Neural cell (in vitro differentiated cells): ENCODE measurements around the gene HIF1A. TPM values are rescaled to one million over a fixed set of nuclear protein-coding genes. Genes with fewer than 3 reads are reported as not detected.

ENCODE experiments used
- H2AFZ ChIP-seq: fragments of 200-600, 300-800 bp; sonication (generic), shearing (Covaris generic); 2 replicates; pipeline ENCODE4 v1.6.0; 2014; ENCODE audit warnings: low read depth, mild to moderate bottlenecking, antibody characterized with exemption, low read length, moderate library complexity
- H3F3A ChIP-seq: fragments of 200-600 bp; shearing (Covaris generic); 2 replicates; pipeline ENCODE4 v1.6.1; 2016; ENCODE audit warnings: mild to moderate bottlenecking, moderate library complexity, mixed read lengths, antibody characterized with exemption, low read length; ENCODE audit not compliant: insufficient read depth, poor library complexity, severe bottlenecking
- H3K27ac ChIP-seq: fragments of 200-600, 300-800 bp; sonication (generic), shearing (Covaris generic); 2 replicates; pipeline ENCODE4 v1.5.1; 2014; ENCODE audit warnings: mild to moderate bottlenecking, low read length, moderate library complexity
- H3K27me3 ChIP-seq: fragments of 300-800, 200-600 bp; sonication (generic), shearing (Covaris generic); 2 replicates; pipeline ENCODE4 v1.6.0; 2014; ENCODE audit warnings: mild to moderate bottlenecking, low read depth, low read length, moderate library complexity; ENCODE audit not compliant: insufficient read depth
- H3K36me3 ChIP-seq: fragments of 300-800, 200-600 bp; sonication (generic), shearing (Covaris generic); 2 replicates; pipeline ENCODE4 v1.5.1; 2014; ENCODE audit warnings: mild to moderate bottlenecking, antibody characterized with exemption, low read length, moderate library complexity; ENCODE audit not compliant: insufficient read depth
- H3K4me2 ChIP-seq: fragments of 300-800, 200-600 bp; sonication (generic), shearing (Covaris generic); 2 replicates; pipeline ENCODE4 v1.6.0; 2014; ENCODE audit warnings: mild to moderate bottlenecking, low read length
- H3K4me3 ChIP-seq: fragments of 300-800, 200-600 bp; sonication (generic), shearing (Covaris generic); 2 replicates; pipeline ENCODE4 v1.5.1; 2014; ENCODE audit warnings: mild to moderate bottlenecking, low read length, moderate library complexity
- H3K79me2 ChIP-seq: fragments of 200-600 bp; shearing (Covaris generic); replicated peaks from 2 replicates; pipeline ENCODE4 v1.6.0; 2014; ENCODE audit warnings: mild to moderate bottlenecking, low read length, moderate library complexity; ENCODE audit not compliant: insufficient read depth
- H3K9ac ChIP-seq: fragments of 300-800, 200-600 bp; sonication (generic), shearing (Covaris generic); 2 replicates; pipeline ENCODE4 v1.6.1; 2016; ENCODE audit warnings: mild to moderate bottlenecking, low read length, mixed read lengths
- H3K9me2 ChIP-seq: fragments of 200-600 bp; shearing (Covaris generic); 2 replicates; pipeline ENCODE4 v1.6.1; 2016; ENCODE audit warnings: mild to moderate bottlenecking, low read length, mixed read lengths; ENCODE audit not compliant: insufficient read depth
- H3K9me3 ChIP-seq: fragments of 200-600, 300-800 bp; sonication (generic), shearing (Covaris generic); 2 replicates; pipeline ENCODE4 v1.6.1; 2016; ENCODE audit warnings: mild to moderate bottlenecking, mixed run types, low read length, moderate library complexity, mixed read lengths
- H4K20me1 ChIP-seq: fragments of 200-600 bp; shearing (Covaris generic); 2 replicates; pipeline ENCODE4 v1.6.1; 2016; ENCODE audit warnings: mild to moderate bottlenecking, mixed run types; ENCODE audit not compliant: insufficient read depth
- EP300 ChIP-seq: fragments of 450-650 bp; conservative IDR thresholded peaks from 2 replicates; pipeline ENCODE4 v1.6.1; 2014; ENCODE audit warnings: antibody characterized with exemption, mild to moderate bottlenecking, moderate library complexity; ENCODE audit not compliant: poor library complexity, severe bottlenecking
- EZH2 ChIP-seq: fragments of 200-600, 300-800 bp; shearing (Covaris generic), sonication (generic); IDR thresholded peaks from 2 replicates; pipeline ENCODE4 v1.6.1; 2014; ENCODE audit warnings: antibody characterized with exemption, low read length, borderline replicate concordance, mild to moderate bottlenecking; ENCODE audit not compliant: insufficient read depth, poor library complexity, severe bottlenecking
- MXI1 ChIP-seq: fragments of 450-650 bp; conservative IDR thresholded peaks from 2 replicates; pipeline ENCODE4 v1.6.1; 2014; ENCODE audit warnings: antibody characterized with exemption, mild to moderate bottlenecking; ENCODE audit not compliant: poor library complexity, severe bottlenecking
- POLR2AphosphoS5 ChIP-seq: IDR thresholded peaks from 2 replicates; pipeline ENCODE4 v1.6.1; 2012
- RAD21 ChIP-seq: fragments of 450-650 bp; conservative IDR thresholded peaks from 2 replicates; pipeline ENCODE4 v1.6.1; 2014; ENCODE audit warnings: antibody characterized with exemption, mild to moderate bottlenecking, moderate library complexity
- REST ChIP-seq: IDR thresholded peaks from 2 replicates; pipeline ENCODE4 v1.6.1; 2012; ENCODE audit warnings: borderline replicate concordance
- SMC3 ChIP-seq: fragments of 450-650 bp; conservative IDR thresholded peaks from 2 replicates; pipeline ENCODE4 v1.6.1; 2014; ENCODE audit warnings: antibody characterized with exemption, mild to moderate bottlenecking, moderate library complexity; ENCODE audit not compliant: poor library complexity
- TAF1 ChIP-seq: IDR thresholded peaks from 2 replicates; pipeline ENCODE4 v1.6.1; 2012; ENCODE audit warnings: low read depth
- polyA plus RNA-seq: library from polyadenylated mRNA; depleted of rRNA; stranded (reverse); fragments of >200 nt; gene quantifications from 2 replicates; pipeline ENCODE4 v1.2.3, GENCODE V29; 2014
- TF ChIP-seq, protein P1 (sequence below): fragments of 450-650 bp; IDR thresholded peaks from 2 replicates; pipeline ENCODE4 v1.5.1; 2014; ENCODE audit warnings: antibody characterized with exemption, mild to moderate bottlenecking, moderate library complexity; ENCODE audit not compliant: poor library complexity, severe bottlenecking

HIF1A gene
- polyA plus RNA-seq, 1 donor from 2014 or later: 75.0 TPM

GRCh38 chr14:61746881-61747280 lies 51.6 kb downstream of the HIF1A start:
- TF ChIP-seq MXI1 (no peak), TAF1 (no peak), RAD21 (no peak)
- TF ChIP-seq, protein P1, sequence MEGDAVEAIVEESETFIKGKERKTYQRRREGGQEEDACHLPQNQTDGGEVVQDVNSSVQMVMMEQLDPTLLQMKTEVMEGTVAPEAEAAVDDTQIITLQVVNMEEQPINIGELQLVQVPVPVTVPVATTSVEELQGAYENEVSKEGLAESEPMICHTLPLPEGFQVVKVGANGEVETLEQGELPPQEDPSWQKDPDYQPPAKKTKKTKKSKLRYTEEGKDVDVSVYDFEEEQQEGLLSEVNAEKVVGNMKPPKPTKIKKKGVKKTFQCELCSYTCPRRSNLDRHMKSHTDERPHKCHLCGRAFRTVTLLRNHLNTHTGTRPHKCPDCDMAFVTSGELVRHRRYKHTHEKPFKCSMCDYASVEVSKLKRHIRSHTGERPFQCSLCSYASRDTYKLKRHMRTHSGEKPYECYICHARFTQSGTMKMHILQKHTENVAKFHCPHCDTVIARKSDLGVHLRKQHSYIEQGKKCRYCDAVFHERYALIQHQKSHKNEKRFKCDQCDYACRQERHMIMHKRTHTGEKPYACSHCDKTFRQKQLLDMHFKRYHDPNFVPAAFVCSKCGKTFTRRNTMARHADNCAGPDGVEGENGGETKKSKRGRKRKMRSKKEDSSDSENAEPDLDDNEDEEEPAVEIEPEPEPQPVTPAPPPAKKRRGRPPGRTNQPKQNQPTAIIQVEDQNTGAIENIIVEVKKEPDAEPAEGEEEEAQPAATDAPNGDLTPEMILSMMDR: no peak
- no peaks in the 10 kb centered on the region for H3K9me2 ChIP-seq
- H3K27me3 ChIP-seq: no peaks in the 10 kb centered on the region
- no peak overlapping the region for H3K27ac ChIP-seq
- H3K9ac ChIP-seq: no peak overlapping the region
- H3K4me3 ChIP-seq: no peak overlapping the region
- no peaks in the 10 kb centered on the region for H3F3A ChIP-seq
- no peak overlapping the region for H3K4me2 ChIP-seq
- peaks cover 8% of the 10 kb centered on the region for H3K36me3 ChIP-seq
- no peaks in the 10 kb centered on the region for H3K9me3 ChIP-seq
- H3K79me2 ChIP-seq: no peaks in the 10 kb centered on the region
- no peaks in the 10 kb centered on the region for H4K20me1 ChIP-seq
- no peak overlapping the region for H2AFZ ChIP-seq

- no peak for TF ChIP-seq SMC3
- no peak for TF ChIP-seq REST
- no peak for TF ChIP-seq POLR2AphosphoS5
- no peak for TF ChIP-seq EZH2
- no peak for TF ChIP-seq TAF1
- no peak for TF ChIP-seq RAD21
- no peak for TF ChIP-seq EP300
- TF ChIP-seq MXI1: no peak
- TF ChIP-seq, protein P1: no peak
- no peaks in the 10 kb centered on the region for H3K79me2 ChIP-seq
- no peaks in the 10 kb centered on the region for H3K9me3 ChIP-seq
- no peaks in the 10 kb centered on the region for H4K20me1 ChIP-seq
- H3F3A ChIP-seq: no peaks in the 10 kb centered on the region
- H2AFZ ChIP-seq: no peak overlapping the region
- no peak overlapping the region for H3K4me3 ChIP-seq
- no peak overlapping the region for H3K4me2 ChIP-seq
- H3K36me3 ChIP-seq: peaks cover 8% of the 10 kb centered on the region
- no peaks in the 10 kb centered on the region for H3K27me3 ChIP-seq
- no peak overlapping the region for H3K27ac ChIP-seq
- no peaks in the 10 kb centered on the region for H3K9me2 ChIP-seq
- H3K9ac ChIP-seq: no peak overlapping the region
Observed at GRCh38 chr14:61747342-61747741, 52.0 kb downstream of the HIF1A start.
